Astrocyte (in vitro differentiated cells and primary cell): Measurements from ENCODE around the gene BLTP3B.

Experiments
- CTCF ChIP-seq: IDR thresholded peaks from 2 replicates; pipeline ENCODE4 v1.5.1; 2011; ENCODE audit warnings: low read depth, mild to moderate bottlenecking, inconsistent platforms, low read length, moderate library complexity; ENCODE audit not compliant: insufficient read depth
- EZH2 ChIP-seq: IDR thresholded peaks from 2 replicates; pipeline ENCODE4 v1.6.1; 2012; ENCODE audit warnings: mild to moderate bottlenecking, low read length, inconsistent platforms; ENCODE audit not compliant: insufficient read depth

- TF ChIP-seq CTCF (no peak), EZH2 (no peak)
Observed at GRCh38 chr12:100173111-100173510, 30.4 kb upstream of the BLTP3B start.
